DMS79 (cell line): Measurements from ENCODE around the gene SOX6.

Experiments
- DNase-seq: peaks from one replicate; lab custom pipeline; 2025; lab: John Stamatoyannopoulos, UW

Gene SOX6

GRCh38 chr11:16271258-16271657 is 85.1 kb downstream of the SOX6 start:
- no peak for DNase-seq

DNA sequence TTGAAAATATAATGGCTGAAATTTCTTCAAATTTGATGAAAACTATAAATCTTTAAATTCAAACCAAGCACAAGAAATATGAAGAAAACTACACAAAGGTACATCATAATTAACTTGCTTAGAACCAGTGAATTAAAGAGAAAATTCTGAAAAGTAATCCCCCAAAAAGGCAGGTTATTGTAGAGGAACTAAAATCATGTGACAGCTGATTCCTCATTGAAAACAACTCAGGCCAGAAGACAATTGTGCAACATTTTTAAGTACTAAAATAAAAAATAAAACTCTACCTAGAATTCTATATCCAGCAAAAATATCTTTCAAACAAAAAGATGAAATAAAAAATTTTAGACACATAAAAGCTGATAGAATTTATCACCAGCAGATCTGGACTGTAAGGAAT is 90.3 kb downstream of the SOX6 start:
- DNase-seq: no peak

- no peak for DNase-seq
Measured at GRCh38 chr11:16265022-16265421, 91.3 kb downstream of the SOX6 start.

- DNase-seq: no peak
Measured at GRCh38 chr11:16262645-16262955, 93.7 kb downstream of the SOX6 start.

DNA sequence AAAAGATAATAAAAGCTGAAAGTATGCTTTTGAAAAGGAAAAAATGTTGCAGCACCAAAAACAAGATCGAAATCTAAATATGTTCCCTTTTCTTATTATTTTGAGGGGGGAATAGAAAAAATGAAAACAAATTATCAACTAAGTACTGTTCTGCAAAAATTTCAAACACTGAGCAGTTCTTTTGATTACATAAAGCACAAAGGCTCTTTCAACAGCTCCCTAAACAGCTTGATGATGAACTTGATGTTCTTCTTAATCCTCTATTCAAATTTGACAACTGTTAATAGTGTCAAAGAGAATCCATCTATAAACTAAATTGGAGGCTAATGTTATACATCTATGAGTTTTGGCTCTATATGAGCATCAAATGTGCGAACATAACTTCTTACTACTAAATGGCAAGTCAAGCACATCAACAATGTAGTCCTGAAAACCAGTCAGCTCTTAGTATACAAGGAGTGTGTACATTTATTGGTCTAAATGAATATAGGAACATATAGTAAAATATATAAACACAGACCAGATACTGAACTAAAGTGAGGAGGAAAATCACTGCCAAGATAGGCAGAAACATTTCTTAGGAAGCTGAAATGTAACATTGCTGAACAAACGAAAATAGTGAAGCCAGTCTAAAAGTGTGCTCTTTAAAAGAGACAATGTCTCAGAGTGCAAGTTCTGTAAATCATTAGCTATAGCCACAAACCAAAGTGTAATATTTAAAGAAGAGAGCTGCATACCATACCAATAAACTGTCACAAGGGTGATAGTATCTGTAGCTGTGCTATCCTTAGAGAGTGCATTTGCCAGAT is 94.3 kb downstream of the SOX6 start:
- no peak for DNase-seq

GRCh38 chr11:16252373-16252772 is 104.0 kb downstream of the SOX6 start:
- no peak for DNase-seq

GRCh38 chr11:16248248-16248647 is 108.1 kb downstream of the SOX6 start:
- DNase-seq: no peak

- DNase-seq: no peak
Measured at GRCh38 chr11:16242806-16243205, 113.5 kb downstream of the SOX6 start.

DNA sequence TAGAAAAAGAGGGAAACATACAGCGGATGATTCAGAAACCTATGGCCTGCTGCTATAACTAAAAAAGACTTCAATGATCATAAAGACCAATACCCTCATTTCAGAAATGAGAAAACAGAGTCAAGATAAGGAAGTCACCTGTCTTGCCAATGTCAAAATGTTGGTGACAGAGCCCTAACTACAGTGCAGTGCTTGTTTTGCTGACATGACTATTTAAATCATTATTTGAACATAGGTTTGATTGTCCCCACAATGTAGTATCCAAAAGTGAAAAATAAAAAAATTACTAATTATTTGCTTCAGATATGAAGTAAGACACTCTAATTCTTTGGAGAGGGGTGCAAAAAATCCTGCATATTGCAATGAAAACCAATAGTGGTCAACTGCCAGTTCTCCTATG is 115.7 kb downstream of the SOX6 start:
- no peak for DNase-seq

GRCh38 chr11:16239141-16240105 is 116.9 kb downstream of the SOX6 start:
- no peak for DNase-seq

GRCh38 chr11:16226245-16226644 is 130.1 kb downstream of the SOX6 start:
- DNase-seq: peak; percentile 22

DNA sequence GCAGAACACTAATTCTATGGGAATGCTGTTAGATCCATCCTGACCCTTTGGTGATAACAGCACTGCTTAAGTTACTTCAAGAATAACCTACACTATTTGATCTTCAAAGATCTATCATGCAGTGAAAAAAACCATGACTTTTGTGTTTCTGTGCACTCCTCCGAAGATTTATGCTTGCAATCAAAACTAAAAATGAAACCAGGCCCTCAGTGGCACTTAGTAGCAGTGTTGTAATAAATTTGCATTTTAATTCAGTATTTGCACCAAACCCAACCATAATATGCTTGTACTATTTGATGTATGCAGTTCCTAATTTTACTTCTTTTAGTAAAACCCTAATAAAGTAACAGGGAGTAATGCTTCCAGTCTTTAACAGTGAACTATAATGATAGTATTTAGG is 130.7 kb downstream of the SOX6 start:
- DNase-seq: no peak

DNA sequence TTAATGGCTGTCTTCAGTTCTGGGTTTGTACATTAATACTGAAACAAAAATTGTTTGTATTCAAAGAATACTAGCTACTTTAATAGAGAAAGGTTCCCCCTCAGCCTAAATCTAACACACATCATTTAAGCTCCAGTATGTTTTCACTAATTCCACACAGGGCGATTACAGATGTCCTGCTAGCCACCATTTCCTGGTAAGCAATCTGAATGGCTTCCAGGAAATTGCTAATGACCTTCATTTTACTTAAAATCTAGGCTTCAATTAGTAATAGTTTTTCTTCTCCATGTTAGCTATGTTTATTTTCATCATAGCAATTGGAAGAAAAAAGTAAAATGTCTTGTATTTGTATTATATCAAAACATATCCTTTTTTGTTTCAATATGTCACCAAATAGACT is 132.8 kb downstream of the SOX6 start:
- DNase-seq: no peak

GRCh38 chr11:16217631-16218030 is 138.7 kb downstream of the SOX6 start:
- DNase-seq: no peak

DNA sequence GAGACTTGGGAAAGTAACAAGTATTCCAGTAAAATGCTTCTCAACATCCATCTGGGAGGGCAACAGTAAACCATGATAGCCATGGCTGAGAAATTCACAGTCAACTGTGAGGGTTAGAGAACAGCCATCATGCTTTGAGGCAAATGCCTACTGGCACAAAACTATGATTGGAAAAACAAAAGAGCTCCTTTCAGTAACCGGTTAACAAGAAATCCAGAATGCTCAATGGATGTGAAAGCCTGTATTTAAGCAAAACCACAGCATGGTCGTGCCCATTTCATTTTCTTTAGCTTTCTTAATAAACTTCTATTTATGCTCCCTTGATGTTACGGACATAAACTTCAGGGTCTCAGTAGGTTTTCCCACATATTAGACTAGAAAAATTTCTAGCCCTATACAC is 139.5 kb downstream of the SOX6 start:
- no peak for DNase-seq

DNA sequence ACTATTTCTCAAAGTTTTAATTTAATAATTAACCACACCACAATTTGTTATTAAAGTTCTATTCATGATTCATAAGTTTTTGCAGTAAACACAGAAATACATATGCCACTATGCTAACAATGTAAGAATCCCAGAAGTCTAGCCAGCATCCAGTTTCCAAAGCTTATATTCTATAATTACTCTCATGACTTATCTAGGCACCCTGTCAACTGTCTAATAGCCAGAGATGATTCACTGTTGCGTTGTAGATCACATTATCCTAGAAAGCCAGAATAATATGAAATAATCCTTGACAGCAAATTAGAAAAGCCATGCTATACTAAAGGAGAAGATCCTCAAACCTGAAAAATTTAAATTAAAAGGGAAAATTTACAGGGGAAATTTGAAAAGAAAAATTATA is 141.0 kb downstream of the SOX6 start:
- DNase-seq: no peak

DNA sequence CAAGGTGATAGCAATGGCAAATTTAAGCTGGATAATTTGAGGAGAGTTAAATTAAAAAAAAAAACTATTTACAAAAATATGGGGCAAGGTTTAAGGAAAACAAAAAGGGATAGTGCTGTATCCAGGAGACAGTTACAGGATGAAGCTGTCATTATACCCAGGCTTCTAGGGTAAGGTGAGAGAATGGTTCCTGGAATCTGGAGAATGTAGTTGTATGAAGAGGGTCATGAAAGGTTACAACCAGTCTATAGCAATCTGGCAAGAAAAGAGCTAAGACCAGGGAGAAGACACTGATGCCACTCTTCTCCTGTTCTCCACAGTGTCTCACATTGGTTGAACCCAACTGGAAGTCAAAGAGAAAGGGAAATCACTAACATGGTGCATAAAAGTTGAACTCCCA is 144.9 kb downstream of the SOX6 start:
- DNase-seq: no peak

DNA sequence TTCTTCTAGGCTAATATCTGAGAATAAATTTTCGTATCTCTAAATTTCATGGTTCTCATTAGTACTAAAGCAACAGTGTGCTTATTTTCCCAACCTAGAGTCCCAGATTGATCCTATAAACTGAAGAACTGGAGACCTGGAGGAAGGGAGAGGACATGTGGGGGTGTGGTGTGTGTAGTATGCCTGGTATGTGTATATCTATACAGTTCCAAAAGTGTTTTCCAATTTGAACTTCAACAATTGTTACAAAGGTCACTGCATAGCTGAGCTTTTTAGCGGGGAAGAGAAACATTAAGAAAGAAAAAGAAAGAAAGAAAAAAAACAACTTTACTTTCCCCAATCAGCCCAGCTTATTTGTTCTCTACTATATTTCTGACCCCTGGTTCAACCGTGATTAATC is 152.1 kb downstream of the SOX6 start:
- DNase-seq: no peak

DNA sequence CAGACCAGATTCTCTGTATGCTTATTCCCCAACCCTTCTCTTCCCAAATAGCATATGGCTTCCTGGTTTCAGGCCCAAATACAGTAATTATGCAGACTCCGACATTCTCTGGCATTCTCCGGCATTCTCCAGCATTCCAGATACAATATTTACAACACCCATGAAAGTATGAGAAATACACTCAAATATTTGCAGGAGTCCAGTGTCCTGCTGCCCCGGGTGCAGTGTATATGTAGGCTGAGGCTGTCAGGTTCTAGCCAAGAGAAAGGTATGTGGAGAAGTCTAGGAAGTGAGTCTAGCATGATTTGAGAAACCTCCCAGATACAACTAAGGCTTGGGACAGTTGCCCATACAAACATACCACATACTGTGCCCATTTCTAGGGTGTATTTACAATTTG is 160.7 kb downstream of the SOX6 start:
- DNase-seq: no peak

DNA sequence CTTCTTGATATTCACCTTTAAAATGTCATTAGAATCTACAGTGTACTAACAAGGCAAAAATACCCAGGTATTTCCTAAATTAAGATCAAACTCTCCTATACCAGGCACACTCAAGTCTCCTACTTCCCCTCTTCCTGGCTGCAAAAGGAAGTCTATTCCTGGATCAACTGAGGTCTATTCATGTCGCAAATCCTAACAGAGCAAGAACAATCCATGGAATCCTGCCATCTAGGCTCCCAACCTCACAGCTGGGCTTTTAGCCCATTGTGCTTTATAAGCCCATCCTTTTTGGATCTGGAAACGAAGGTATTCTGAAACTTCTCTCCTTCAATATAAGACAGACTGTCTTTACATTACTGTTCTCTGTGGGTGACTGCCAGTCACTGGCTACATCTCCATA is 161.8 kb downstream of the SOX6 start:
- no peak for DNase-seq

GRCh38 chr11:16193897-16194381 is 162.4 kb downstream of the SOX6 start:
- DNase-seq: no peak

- peak; percentile 13 for DNase-seq
Measured at GRCh38 chr11:16191868-16192240, 164.5 kb downstream of the SOX6 start.

DNA sequence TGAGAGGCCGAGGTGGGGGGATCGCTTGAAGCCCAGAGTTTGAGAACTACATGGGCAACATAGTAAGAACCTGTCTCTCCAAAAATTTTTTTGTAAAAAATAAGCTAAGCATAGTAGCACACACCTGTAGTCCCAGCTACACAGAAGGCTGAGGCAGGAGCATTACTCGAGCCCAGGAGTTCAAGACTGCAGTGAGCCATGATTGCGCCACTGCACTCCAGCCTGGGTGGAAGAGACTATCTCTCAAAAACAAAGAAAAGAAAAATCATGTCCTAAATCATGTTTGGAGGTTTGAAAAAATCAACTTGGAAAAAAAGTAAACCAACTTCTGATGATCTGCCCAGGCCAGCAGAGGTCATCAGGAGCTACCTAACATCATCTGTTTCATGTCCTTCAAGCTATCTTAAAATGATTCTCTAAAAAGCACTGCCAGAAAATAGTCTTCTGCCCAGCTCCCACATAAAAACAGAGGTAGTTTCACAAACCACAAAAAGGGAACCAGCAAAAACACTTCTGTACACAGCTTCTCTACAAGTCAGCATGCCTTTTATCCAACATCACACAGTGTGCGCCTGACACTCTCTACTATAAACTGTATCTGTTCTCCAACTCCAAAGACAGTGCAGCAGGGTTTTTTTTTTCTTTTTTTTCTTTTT is 165.0 kb downstream of the SOX6 start:
- no peak for DNase-seq
